ENCODE data around the gene EEF2K. TPM values are rescaled to one million over a fixed set of nuclear protein-coding genes. Genes with fewer than 3 reads are reported as not detected.

EEF2K gene
- total and polyA plus RNA-seq, 2 of the 13 experiments (the other 11 are each of a cell fraction or from before 2014, with no cell fraction given) = 22.0 to 23.8 TPM

- TF ChIP-seq ETS1 (CRISPR knock-in tag; IDR thresholded peaks at IDR 0.05) = no peak
- no peak for TF ChIP-seq ZNF33B (CRISPR knock-in tag; IDR thresholded peaks at IDR 0.05)
- TF ChIP-seq RNF219 (CRISPR knock-in tag; IDR thresholded peaks at IDR 0.05) = no peak
- peak; percentile 48; the same call in 1 of the 2 replicates for TF ChIP-seq ZBTB38 (CRISPR knock-in tag; IDR thresholded peaks at IDR 0.05)
- TF ChIP-seq ZNF317 (CRISPR knock-in tag; IDR thresholded peaks at IDR 0.05) = peak; percentile 84
- peak in 1 of 2 experiments; percentile 78; a peak in 2 of 4 replicates for TF ChIP-seq POLR2A (IDR thresholded peaks at IDR 0.05; ENCODE audit: insufficient read depth in 1 of 2, low read depth in 2 of 2, low read length in 2 of 2)
- TF ChIP-seq, protein P1, sequence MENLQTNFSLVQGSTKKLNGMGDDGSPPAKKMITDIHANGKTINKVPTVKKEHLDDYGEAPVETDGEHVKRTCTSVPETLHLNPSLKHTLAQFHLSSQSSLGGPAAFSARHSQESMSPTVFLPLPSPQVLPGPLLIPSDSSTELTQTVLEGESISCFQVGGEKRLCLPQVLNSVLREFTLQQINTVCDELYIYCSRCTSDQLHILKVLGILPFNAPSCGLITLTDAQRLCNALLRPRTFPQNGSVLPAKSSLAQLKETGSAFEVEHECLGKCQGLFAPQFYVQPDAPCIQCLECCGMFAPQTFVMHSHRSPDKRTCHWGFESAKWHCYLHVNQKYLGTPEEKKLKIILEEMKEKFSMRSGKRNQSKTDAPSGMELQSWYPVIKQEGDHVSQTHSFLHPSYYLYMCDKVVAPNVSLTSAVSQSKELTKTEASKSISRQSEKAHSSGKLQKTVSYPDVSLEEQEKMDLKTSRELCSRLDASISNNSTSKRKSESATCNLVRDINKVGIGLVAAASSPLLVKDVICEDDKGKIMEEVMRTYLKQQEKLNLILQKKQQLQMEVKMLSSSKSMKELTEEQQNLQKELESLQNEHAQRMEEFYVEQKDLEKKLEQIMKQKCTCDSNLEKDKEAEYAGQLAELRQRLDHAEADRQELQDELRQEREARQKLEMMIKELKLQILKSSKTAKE (CRISPR knock-in tag; IDR thresholded peaks at IDR 0.05; ENCODE audit: borderline replicate concordance) = 0 out of 2 replicates have a peak, but pooled peaks have one; percentile 29
- peak; percentile 39 for TF ChIP-seq REPIN1 (CRISPR knock-in tag; IDR thresholded peaks at IDR 0.05; ENCODE audit: borderline replicate concordance, low read depth)
- TF ChIP-seq, protein P2, sequence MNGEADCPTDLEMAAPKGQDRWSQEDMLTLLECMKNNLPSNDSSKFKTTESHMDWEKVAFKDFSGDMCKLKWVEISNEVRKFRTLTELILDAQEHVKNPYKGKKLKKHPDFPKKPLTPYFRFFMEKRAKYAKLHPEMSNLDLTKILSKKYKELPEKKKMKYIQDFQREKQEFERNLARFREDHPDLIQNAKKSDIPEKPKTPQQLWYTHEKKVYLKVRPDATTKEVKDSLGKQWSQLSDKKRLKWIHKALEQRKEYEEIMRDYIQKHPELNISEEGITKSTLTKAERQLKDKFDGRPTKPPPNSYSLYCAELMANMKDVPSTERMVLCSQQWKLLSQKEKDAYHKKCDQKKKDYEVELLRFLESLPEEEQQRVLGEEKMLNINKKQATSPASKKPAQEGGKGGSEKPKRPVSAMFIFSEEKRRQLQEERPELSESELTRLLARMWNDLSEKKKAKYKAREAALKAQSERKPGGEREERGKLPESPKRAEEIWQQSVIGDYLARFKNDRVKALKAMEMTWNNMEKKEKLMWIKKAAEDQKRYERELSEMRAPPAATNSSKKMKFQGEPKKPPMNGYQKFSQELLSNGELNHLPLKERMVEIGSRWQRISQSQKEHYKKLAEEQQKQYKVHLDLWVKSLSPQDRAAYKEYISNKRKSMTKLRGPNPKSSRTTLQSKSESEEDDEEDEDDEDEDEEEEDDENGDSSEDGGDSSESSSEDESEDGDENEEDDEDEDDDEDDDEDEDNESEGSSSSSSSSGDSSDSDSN (CRISPR knock-in tag; IDR thresholded peaks at IDR 0.05) = peak; percentile 71
- no peak for TF ChIP-seq MAFK (conservative IDR thresholded peaks at IDR 0.05 in 1 of 2, IDR thresholded peaks at IDR 0.05 in 1 of 2; ENCODE audit: low read length in 2 of 2)
- no peak for TF ChIP-seq RBM22 (optimal IDR thresholded peaks at IDR 0.05; ENCODE audit: low read length)
- no peak for TF ChIP-seq TCF7 (IDR thresholded peaks at IDR 0.05; ENCODE audit: low read depth)
- TF ChIP-seq ZNF33A (CRISPR knock-in tag; IDR thresholded peaks at IDR 0.05; ENCODE audit: borderline replicate concordance) = no peak
- peak; percentile 42; the same call in 1 of the 2 replicates for TF ChIP-seq ZNF160 (CRISPR knock-in tag; IDR thresholded peaks at IDR 0.05)
- no peak for TF ChIP-seq KDM1A (CRISPR knock-in tag; IDR thresholded peaks at IDR 0.05)
- TF ChIP-seq NFATC3 (CRISPR knock-in tag; IDR thresholded peaks at IDR 0.05) = peak; percentile 91; the same call in 1 of the 2 replicates
- no peak; the same call in 1 of the 2 replicates for TF ChIP-seq TBX2 (CRISPR knock-in tag; IDR thresholded peaks at IDR 0.05; ENCODE audit: borderline replicate concordance)
- TF ChIP-seq ZNF564 (CRISPR knock-in tag; IDR thresholded peaks at IDR 0.05) = no peak
- no peak for TF ChIP-seq ADNP (CRISPR knock-in tag; IDR thresholded peaks at IDR 0.05)
- peak; percentile 29; the same call in 1 of the 2 replicates for TF ChIP-seq ZNF430 (CRISPR knock-in tag; IDR thresholded peaks at IDR 0.05)
- TF ChIP-seq, protein P3, sequence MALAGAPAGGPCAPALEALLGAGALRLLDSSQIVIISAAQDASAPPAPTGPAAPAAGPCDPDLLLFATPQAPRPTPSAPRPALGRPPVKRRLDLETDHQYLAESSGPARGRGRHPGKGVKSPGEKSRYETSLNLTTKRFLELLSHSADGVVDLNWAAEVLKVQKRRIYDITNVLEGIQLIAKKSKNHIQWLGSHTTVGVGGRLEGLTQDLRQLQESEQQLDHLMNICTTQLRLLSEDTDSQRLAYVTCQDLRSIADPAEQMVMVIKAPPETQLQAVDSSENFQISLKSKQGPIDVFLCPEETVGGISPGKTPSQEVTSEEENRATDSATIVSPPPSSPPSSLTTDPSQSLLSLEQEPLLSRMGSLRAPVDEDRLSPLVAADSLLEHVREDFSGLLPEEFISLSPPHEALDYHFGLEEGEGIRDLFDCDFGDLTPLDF (CRISPR knock-in tag; IDR thresholded peaks at IDR 0.05) = no peak
These were observed 15.1 kb upstream of the EEF2K start (continued) for GRCh38 chr16:22190776-22191531.

Data from HepG2 (cell line).